CD14-positive monocyte (primary cell): Measurements from ENCODE around the gene MEIS1. TPM values are rescaled to one million over a fixed set of nuclear protein-coding genes. Genes with fewer than 3 reads are reported as not detected.

Source experiments
- DNase-seq, 3 donors: peaks; one replicate each; pipeline ENCODE4 v3.0.0-alpha.2; 2011 to 2022
- H2AFZ ChIP-seq: 2 replicates; pipeline ENCODE4 v1.6.0; 2012; ENCODE audit warnings: mild to moderate bottlenecking, low read depth, low read length, inconsistent platforms; ENCODE audit not compliant: insufficient read depth, poor library complexity, severe bottlenecking
- H3K27ac ChIP-seq, 2 donors: 1 replicate in 1 of 2; 2 replicates in 1 of 2; pipeline ENCODE4 v1.5.1; 2012 to 2013; ENCODE audit warnings: low read length in 2 of 2, control low read depth in 1 of 2, inconsistent platforms in 1 of 2, low read depth in 1 of 2, mild to moderate bottlenecking in 1 of 2
- H3K27me3 ChIP-seq, 2 donors: one replicate each; pipeline versions ENCODE4 v1.6.0 to v1.6.1; 2011 to 2013; ENCODE audit warnings: low read length in 2 of 2; ENCODE audit not compliant: control insufficient read depth in 2 of 2, insufficient read depth in 2 of 2
- H3K36me3 ChIP-seq, 2 donors: replicated peaks in 1 of 2; 1 replicate in 1 of 2; 2 replicates in 1 of 2; pipeline versions ENCODE4 v1.5.1 to v1.6.1; 2012 to 2013; ENCODE audit warnings: low read length in 2 of 2, control low read depth in 1 of 2, inconsistent platforms in 1 of 2, mild to moderate bottlenecking in 1 of 2; ENCODE audit not compliant: insufficient read depth in 2 of 2, control insufficient read depth in 1 of 2
- H3K4me1 ChIP-seq, 2 donors: 1 replicate in 1 of 2; 2 replicates in 1 of 2; pipeline versions ENCODE4 v1.5.1 to v1.6.1; 2012 to 2013; ENCODE audit warnings: low read length in 2 of 2, control low read depth in 1 of 2, inconsistent platforms in 1 of 2, mild to moderate bottlenecking in 1 of 2, moderate library complexity in 1 of 2; ENCODE audit not compliant: insufficient read depth in 2 of 2, control insufficient read depth in 1 of 2
- H3K4me2 ChIP-seq: replicated peaks from 2 replicates; pipeline ENCODE3; 2012; ENCODE audit warnings: low read length, moderate library complexity, mild to moderate bottlenecking; ENCODE audit not compliant: poor library complexity, severe bottlenecking; ENCODE audit errors: extremely low read depth
- H3K4me3 ChIP-seq, 3 experiments: fragments of 200-600 bp in 1 of 3; sonication (generic) in 1 of 3; replicated peaks in 1 of 3; 1 replicate in 2 of 3; 2 replicates in 1 of 3; pipeline ENCODE4 v1.5.1; 2011 to 2013; ENCODE audit warnings: low read length in 3 of 3, mild to moderate bottlenecking in 3 of 3, control low read depth in 2 of 3, low read depth in 2 of 3, inconsistent platforms in 1 of 3, moderate library complexity in 1 of 3
- H3K79me2 ChIP-seq: 2 replicates; pipeline ENCODE4 v1.6.0; 2012; ENCODE audit warnings: mild to moderate bottlenecking, control low read depth, inconsistent platforms, low read length, moderate library complexity; ENCODE audit not compliant: insufficient read depth
- H3K9ac ChIP-seq: 2 replicates; pipeline ENCODE4 v1.6.0; 2017; ENCODE audit warnings: low read length, mild to moderate bottlenecking; ENCODE audit not compliant: insufficient read depth, poor library complexity, severe bottlenecking
- H3K9me3 ChIP-seq, 2 donors: replicated peaks in 1 of 2; 1 replicate in 1 of 2; 2 replicates in 1 of 2; pipeline versions ENCODE4 v1.5.1 to v1.6.1; 2012 to 2013; ENCODE audit warnings: low read length in 2 of 2, control low read depth in 1 of 2; ENCODE audit not compliant: control insufficient read depth in 1 of 2, insufficient read depth in 1 of 2
- H4K20me1 ChIP-seq: 2 replicates; pipeline ENCODE4 v1.6.0; 2012; ENCODE audit warnings: mild to moderate bottlenecking, low read length, control low read depth, moderate library complexity; ENCODE audit not compliant: insufficient read depth
- H3K27ac Mint-ChIP-seq, 7 donors: one replicate each; pipeline ENCODE4 v1.8.0; 2020; ENCODE audit warnings: mild to moderate bottlenecking in 7 of 7, mixed read lengths in 7 of 7, moderate library complexity in 6 of 7, inconsistent platforms in 2 of 7
- H3K27me3 Mint-ChIP-seq, 3 donors: one replicate each; pipeline ENCODE4 v1.8.0; 2021 to 2022; ENCODE audit warnings: low read depth in 3 of 3, mild to moderate bottlenecking in 3 of 3, mixed read lengths in 3 of 3, moderate library complexity in 3 of 3, inconsistent platforms in 1 of 3
- H3K36me3 Mint-ChIP-seq, 2 donors: one replicate each; pipeline ENCODE4 v1.8.0; 2020; ENCODE audit warnings: mixed read lengths in 2 of 2, inconsistent platforms in 1 of 2, mild to moderate bottlenecking in 1 of 2
- H3K4me1 Mint-ChIP-seq: one replicate; pipeline ENCODE4 v1.8.0; 2020; ENCODE audit warnings: mild to moderate bottlenecking, mixed read lengths
- H3K4me3 Mint-ChIP-seq, 2 donors: one replicate each; pipeline ENCODE4 v1.8.0; 2020; ENCODE audit warnings: mild to moderate bottlenecking in 2 of 2, mixed read lengths in 2 of 2, moderate library complexity in 1 of 2
- H3K9me3 Mint-ChIP-seq, 7 donors: one replicate each; pipeline ENCODE4 v1.8.0; 2020 to 2022; ENCODE audit warnings: mixed read lengths in 7 of 7, mild to moderate bottlenecking in 6 of 7, moderate library complexity in 6 of 7, inconsistent platforms in 2 of 7
- WGBS: methylation state at CpG from one replicate; pipeline ENCODE4 v1.1.5; 2013; ENCODE audit warnings: missing lambda C conversion rate; ENCODE audit not compliant: insufficient coverage; 5-methylcytosine and 5-hydroxymethylcytosine counted together
- intact Hi-C, 2 donors: fragments of 100-400 bp; cut with micrococcal nuclease; formaldehyde crosslinking; loops; one replicate each; pipeline versions ENCODE4 v1.15.0 to v1.15.1; 2023
- polyA plus RNA-seq, 3 donors: library from polyadenylated mRNA; depleted of rRNA in 1 of 3; unstranded in 2 of 3; stranded (reverse) in 1 of 3; fragments of 300-500 nt in 2 of 3; fragments of >200 nt in 1 of 3; fragmentation: Illumina TruSeq in 2 of 3; gene quantifications; 1 replicate in 2 of 3; 2 replicates in 1 of 3; pipeline ENCODE4 v1.2.3, GENCODE V29; 2012 to 2021
- TF ChIP-seq, protein P1 (sequence below): fragments of 200-600 bp; IDR thresholded peaks from one replicate; pipeline ENCODE4 v1.8.0; 2022; ENCODE audit warnings: antibody characterized with exemption, mild to moderate bottlenecking

The MEIS1 gene
- polyA plus RNA-seq, 3 donors, result 0.09 to 0.40 TPM; not detected in 1

DNA sequence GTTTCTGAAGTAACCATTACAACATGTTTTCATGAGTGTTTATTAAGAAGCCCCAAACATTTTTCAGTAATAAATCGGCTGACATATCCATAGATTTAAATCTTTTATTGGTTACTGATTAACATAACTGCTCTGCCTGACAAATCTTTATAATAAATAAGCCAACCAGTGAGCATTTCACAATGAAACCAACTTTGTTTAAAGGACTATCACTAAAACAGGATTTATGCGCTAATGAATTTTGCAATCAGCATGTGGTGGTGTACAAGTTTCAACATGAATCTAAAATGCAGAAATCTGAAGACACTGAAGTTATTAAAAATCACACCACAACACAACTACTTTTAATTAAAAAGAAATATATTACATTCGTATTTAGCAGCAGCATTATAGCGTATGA, 166.7 kb downstream of the MEIS1 start:
- Mint-ChIP-seq H3K9me3 (peaks cover 0 to 5% (median 2%) of the 10 kb centered on the region in 7 donors), H3K27me3 (peaks cover 0 to 2% (median 2%) of the 10 kb centered on the region in 3 donors), H3K36me3 (no peaks in the 10 kb centered on the region), H3K4me3 (no peak overlapping the region), H3K27ac (no peak overlapping the region), H3K4me1 (peaks cover 1% of the 10 kb centered on the region)
- no peak for DNase-seq
- Histone ChIP-seq H3K9ac (no peak overlapping the region), H4K20me1 (no peaks in the 10 kb centered on the region), H3K9me3 (no peaks in the 10 kb centered on the region), H3K4me2 (no peak overlapping the region), H3K4me1 (no peaks in the 10 kb centered on the region), H2AFZ (no peak overlapping the region), H3K27ac (no peak overlapping the region), H3K4me3 (no peak overlapping the region), H3K27me3 (no peaks in the 10 kb centered on the region), H3K36me3 (no peaks in the 10 kb centered on the region), H3K79me2 (no peaks in the 10 kb centered on the region)
- no CpG with 5 or more reads among the region's 4 CpGs for WGBS
- intact Hi-C loops, result no loop called here
- TF ChIP-seq, protein P1, sequence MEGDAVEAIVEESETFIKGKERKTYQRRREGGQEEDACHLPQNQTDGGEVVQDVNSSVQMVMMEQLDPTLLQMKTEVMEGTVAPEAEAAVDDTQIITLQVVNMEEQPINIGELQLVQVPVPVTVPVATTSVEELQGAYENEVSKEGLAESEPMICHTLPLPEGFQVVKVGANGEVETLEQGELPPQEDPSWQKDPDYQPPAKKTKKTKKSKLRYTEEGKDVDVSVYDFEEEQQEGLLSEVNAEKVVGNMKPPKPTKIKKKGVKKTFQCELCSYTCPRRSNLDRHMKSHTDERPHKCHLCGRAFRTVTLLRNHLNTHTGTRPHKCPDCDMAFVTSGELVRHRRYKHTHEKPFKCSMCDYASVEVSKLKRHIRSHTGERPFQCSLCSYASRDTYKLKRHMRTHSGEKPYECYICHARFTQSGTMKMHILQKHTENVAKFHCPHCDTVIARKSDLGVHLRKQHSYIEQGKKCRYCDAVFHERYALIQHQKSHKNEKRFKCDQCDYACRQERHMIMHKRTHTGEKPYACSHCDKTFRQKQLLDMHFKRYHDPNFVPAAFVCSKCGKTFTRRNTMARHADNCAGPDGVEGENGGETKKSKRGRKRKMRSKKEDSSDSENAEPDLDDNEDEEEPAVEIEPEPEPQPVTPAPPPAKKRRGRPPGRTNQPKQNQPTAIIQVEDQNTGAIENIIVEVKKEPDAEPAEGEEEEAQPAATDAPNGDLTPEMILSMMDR, result no peak

DNA sequence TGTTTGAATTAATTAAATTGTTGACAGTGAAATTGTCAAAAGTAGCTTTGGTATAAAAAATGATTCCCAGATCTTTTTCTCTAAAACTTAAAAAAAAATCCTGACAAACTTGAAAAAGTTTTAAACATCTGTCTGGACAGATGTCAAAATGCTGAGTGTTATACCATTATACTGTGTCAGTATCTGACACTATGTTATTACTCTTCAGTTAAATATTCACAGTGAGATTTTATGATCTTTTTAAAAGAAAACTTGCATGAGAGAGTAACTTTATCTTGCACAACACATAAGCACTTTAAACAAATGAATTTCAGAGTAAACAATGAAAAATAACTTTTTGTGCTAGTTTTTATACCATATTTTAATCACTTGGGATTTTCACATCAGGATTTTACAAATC, 167.4 kb downstream of the MEIS1 start:
- Histone ChIP-seq H2AFZ (no peak overlapping the region), H3K36me3 (no peaks in the 10 kb centered on the region), H3K79me2 (no peaks in the 10 kb centered on the region), H3K9ac (no peak overlapping the region), H3K4me2 (no peak overlapping the region), H3K27me3 (no peaks in the 10 kb centered on the region), H3K4me3 (no peak overlapping the region), H3K27ac (no peak overlapping the region), H3K9me3 (no peaks in the 10 kb centered on the region), H4K20me1 (no peaks in the 10 kb centered on the region), H3K4me1 (no peaks in the 10 kb centered on the region)
- H3K27ac Mint-ChIP-seq, result no peak overlapping the region
- H3K36me3 Mint-ChIP-seq, result no peaks in the 10 kb centered on the region
- H3K27me3 Mint-ChIP-seq, result peaks cover 0 to 2% (median 2%) of the 10 kb centered on the region in 3 donors
- H3K4me1 Mint-ChIP-seq, result peaks cover 1% of the 10 kb centered on the region
- intact Hi-C loops, result no loop called here
- H3K9me3 Mint-ChIP-seq, result peaks cover 0 to 5% (median 2%) of the 10 kb centered on the region in 7 donors
- no peak for DNase-seq
- no peak overlapping the region for H3K4me3 Mint-ChIP-seq
- TF ChIP-seq, protein P1, result no peak
